GM18499 (cell line): ENCODE results near the gene GCAT.
A peak's percentile ranks its signal among the peaks of the same experiment; 100 is the strongest.

Experiments used
- ATAC-seq: cut with Tn5 transposase; IDR thresholded peaks from one replicate; pipeline ENCODE4 v1.9.1; 2021; ENCODE audit warnings: moderate number of reproducible peaks; ENCODE audit not compliant: insufficient read depth, unreplicated experiment

Gene GCAT

GRCh38 chr22:37831472-37831871 lies 23.7 kb downstream of the GCAT start:
- ATAC-seq, result no peak

- no peak for ATAC-seq
These were observed 24.5 kb downstream of the GCAT start for GRCh38 chr22:37832022-37832857.

- no peak for ATAC-seq
These were observed 34.5 kb downstream of the GCAT start for GRCh38 chr22:37842015-37842793.

- peak; percentile 29 for ATAC-seq
These were observed 36.0 kb downstream of the GCAT start for GRCh38 chr22:37843741-37844089.

GRCh38 chr22:37844904-37845329 lies 37.2 kb downstream of the GCAT start:
- no peak for ATAC-seq

GRCh38 chr22:37846433-37846832 lies 38.7 kb downstream of the GCAT start:
- no peak for ATAC-seq

- ATAC-seq, result no peak
These were observed 40.9 kb downstream of the GCAT start for GRCh38 chr22:37848587-37849088.

GRCh38 chr22:37849089-37849751 lies 41.5 kb downstream of the GCAT start, which contains the start of gene EIF3L:
EIF3L (plus strand) TSS chr22:37849419; CDS start chr22:37849450, 31 bp downstream.
- peak; percentile 37 for ATAC-seq

GRCh38 chr22:37850801-37851200 lies 43.1 kb downstream of the GCAT start:
- ATAC-seq, result no peak

- ATAC-seq, result no peak
These were observed 44.7 kb downstream of the GCAT start for GRCh38 chr22:37852418-37852817.

- ATAC-seq, result no peak
These were observed 47.2 kb downstream of the GCAT start for GRCh38 chr22:37854946-37855345.

GRCh38 chr22:37855462-37855861 lies 47.7 kb downstream of the GCAT start:
- ATAC-seq, result no peak

- no peak for ATAC-seq
These were observed 53.2 kb downstream of the GCAT start for GRCh38 chr22:37860796-37861421.

GRCh38 chr22:37862570-37863325 lies 55.0 kb downstream of the GCAT start:
- ATAC-seq, result no peak

- ATAC-seq, result no peak
These were observed 57.8 kb downstream of the GCAT start for GRCh38 chr22:37865510-37865909.
